Measurements from ENCODE around the gene PKHD1. TPM values are rescaled to one million over a fixed set of nuclear protein-coding genes. Genes with fewer than 3 reads are reported as not detected.
A peak's percentile ranks its signal among the peaks of the same experiment; 100 is the strongest.

PKHD1 gene
- total and polyA plus RNA-seq, 2 of the 13 experiments (the other 11 are each of a cell fraction or from before 2014, with no cell fraction given), result 0.01 to 0.13 TPM

DNA sequence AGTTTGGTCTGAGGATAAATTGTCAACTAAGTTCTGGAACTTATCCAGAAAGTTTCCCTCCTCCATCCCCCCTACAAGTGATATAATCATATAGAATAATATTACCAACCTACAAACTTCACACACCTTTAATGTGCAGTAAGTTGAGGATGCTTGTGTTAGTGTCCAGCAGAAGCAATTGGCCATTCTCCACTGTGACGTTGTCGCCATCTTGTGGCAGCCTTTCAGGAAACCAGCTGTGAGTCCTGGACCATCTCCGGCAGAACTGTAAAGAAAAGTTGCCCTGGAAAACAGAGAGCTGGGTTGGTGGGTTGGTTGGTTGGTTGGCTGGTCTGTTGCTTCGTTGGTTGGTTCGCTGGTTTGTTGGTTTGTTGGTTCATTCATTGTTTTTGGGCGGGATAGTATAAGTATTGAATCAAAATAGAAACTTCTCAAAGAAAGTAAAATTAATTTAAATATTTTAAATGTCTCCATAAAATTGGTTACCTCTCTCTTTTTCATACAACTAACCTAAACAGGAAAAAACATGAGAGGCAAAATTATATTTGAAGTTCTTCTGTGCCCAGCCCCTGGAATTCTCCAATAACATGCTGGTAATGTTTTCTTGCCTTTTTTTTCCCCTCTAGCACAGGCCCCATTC, 127.5 kb downstream of the PKHD1 start (continued):
- TF ChIP-seq MYNN (CRISPR knock-in tag; IDR thresholded peaks at IDR 0.05; ENCODE audit: low read depth) (no peak), FOSL1 (CRISPR knock-in tag; IDR thresholded peaks at IDR 0.05; ENCODE audit: borderline replicate concordance) (no peak), POLR2A (IDR thresholded peaks at IDR 0.05; ENCODE audit: insufficient read depth in 1 of 2, low read depth in 2 of 2, low read length in 2 of 2) (no peak), RXRA (CRISPR knock-in tag; IDR thresholded peaks at IDR 0.05) (no peak), HOXD1 (CRISPR knock-in tag; IDR thresholded peaks at IDR 0.05) (no peak), FLYWCH1 (CRISPR knock-in tag; IDR thresholded peaks at IDR 0.05) (no peak), KDM2A (CRISPR knock-in tag; IDR thresholded peaks at IDR 0.05; ENCODE audit: borderline replicate concordance, low read depth) (no peak), MAF1 (CRISPR knock-in tag; IDR thresholded peaks at IDR 0.05; ENCODE audit: borderline replicate concordance) (no peak), YEATS2 (CRISPR knock-in tag; IDR thresholded peaks at IDR 0.05; ENCODE audit: borderline replicate concordance) (no peak)
- TF ChIP-seq, protein P1, sequence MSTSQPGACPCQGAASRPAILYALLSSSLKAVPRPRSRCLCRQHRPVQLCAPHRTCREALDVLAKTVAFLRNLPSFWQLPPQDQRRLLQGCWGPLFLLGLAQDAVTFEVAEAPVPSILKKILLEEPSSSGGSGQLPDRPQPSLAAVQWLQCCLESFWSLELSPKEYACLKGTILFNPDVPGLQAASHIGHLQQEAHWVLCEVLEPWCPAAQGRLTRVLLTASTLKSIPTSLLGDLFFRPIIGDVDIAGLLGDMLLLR (CRISPR knock-in tag; IDR thresholded peaks at IDR 0.05), result no peak
- TF ChIP-seq, protein P2, sequence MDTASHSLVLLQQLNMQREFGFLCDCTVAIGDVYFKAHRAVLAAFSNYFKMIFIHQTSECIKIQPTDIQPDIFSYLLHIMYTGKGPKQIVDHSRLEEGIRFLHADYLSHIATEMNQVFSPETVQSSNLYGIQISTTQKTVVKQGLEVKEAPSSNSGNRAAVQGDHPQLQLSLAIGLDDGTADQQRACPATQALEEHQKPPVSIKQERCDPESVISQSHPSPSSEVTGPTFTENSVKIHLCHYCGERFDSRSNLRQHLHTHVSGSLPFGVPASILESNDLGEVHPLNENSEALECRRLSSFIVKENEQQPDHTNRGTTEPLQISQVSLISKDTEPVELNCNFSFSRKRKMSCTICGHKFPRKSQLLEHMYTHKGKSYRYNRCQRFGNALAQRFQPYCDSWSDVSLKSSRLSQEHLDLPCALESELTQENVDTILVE (CRISPR knock-in tag; IDR thresholded peaks at IDR 0.05), result peak; percentile 49; the same call in 1 of the 2 replicates
- TF ChIP-seq, protein P3, sequence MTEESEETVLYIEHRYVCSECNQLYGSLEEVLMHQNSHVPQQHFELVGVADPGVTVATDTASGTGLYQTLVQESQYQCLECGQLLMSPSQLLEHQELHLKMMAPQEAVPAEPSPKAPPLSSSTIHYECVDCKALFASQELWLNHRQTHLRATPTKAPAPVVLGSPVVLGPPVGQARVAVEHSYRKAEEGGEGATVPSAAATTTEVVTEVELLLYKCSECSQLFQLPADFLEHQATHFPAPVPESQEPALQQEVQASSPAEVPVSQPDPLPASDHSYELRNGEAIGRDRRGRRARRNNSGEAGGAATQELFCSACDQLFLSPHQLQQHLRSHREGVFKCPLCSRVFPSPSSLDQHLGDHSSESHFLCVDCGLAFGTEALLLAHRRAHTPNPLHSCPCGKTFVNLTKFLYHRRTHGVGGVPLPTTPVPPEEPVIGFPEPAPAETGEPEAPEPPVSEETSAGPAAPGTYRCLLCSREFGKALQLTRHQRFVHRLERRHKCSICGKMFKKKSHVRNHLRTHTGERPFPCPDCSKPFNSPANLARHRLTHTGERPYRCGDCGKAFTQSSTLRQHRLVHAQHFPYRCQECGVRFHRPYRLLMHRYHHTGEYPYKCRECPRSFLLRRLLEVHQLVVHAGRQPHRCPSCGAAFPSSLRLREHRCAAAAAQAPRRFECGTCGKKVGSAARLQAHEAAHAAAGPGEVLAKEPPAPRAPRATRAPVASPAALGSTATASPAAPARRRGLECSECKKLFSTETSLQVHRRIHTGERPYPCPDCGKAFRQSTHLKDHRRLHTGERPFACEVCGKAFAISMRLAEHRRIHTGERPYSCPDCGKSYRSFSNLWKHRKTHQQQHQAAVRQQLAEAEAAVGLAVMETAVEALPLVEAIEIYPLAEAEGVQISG (CRISPR knock-in tag; IDR thresholded peaks at IDR 0.05), result no peak
- TF ChIP-seq, protein P4, sequence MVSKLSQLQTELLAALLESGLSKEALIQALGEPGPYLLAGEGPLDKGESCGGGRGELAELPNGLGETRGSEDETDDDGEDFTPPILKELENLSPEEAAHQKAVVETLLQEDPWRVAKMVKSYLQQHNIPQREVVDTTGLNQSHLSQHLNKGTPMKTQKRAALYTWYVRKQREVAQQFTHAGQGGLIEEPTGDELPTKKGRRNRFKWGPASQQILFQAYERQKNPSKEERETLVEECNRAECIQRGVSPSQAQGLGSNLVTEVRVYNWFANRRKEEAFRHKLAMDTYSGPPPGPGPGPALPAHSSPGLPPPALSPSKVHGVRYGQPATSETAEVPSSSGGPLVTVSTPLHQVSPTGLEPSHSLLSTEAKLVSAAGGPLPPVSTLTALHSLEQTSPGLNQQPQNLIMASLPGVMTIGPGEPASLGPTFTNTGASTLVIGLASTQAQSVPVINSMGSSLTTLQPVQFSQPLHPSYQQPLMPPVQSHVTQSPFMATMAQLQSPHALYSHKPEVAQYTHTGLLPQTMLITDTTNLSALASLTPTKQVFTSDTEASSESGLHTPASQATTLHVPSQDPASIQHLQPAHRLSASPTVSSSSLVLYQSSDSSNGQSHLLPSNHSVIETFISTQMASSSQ (IDR thresholded peaks at IDR 0.05; ENCODE audit: low read depth), result no peak
- TF ChIP-seq, protein P4 (CRISPR knock-in tag; IDR thresholded peaks at IDR 0.05; ENCODE audit: borderline replicate concordance), result no peak
- TF ChIP-seq, protein P5, sequence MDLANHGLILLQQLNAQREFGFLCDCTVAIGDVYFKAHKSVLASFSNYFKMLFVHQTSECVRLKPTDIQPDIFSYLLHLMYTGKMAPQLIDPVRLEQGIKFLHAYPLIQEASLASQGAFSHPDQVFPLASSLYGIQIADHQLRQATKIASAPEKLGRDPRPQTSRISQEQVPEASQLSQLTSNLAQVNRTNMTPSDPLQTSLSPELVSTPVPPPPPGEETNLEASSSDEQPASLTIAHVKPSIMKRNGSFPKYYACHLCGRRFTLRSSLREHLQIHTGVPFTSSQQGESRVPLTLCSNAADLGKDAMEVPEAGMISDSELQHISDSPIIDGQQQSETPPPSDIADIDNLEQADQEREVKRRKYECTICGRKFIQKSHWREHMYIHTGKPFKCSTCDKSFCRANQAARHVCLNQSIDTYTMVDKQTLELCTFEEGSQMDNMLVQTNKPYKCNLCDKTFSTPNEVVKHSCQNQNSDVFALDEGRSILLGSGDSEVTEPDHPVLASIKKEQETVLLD (CRISPR knock-in tag; IDR thresholded peaks at IDR 0.05; ENCODE audit: low read depth), result no peak
- TF ChIP-seq, protein P6, sequence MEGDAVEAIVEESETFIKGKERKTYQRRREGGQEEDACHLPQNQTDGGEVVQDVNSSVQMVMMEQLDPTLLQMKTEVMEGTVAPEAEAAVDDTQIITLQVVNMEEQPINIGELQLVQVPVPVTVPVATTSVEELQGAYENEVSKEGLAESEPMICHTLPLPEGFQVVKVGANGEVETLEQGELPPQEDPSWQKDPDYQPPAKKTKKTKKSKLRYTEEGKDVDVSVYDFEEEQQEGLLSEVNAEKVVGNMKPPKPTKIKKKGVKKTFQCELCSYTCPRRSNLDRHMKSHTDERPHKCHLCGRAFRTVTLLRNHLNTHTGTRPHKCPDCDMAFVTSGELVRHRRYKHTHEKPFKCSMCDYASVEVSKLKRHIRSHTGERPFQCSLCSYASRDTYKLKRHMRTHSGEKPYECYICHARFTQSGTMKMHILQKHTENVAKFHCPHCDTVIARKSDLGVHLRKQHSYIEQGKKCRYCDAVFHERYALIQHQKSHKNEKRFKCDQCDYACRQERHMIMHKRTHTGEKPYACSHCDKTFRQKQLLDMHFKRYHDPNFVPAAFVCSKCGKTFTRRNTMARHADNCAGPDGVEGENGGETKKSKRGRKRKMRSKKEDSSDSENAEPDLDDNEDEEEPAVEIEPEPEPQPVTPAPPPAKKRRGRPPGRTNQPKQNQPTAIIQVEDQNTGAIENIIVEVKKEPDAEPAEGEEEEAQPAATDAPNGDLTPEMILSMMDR (CRISPR knock-in tag; IDR thresholded peaks at IDR 0.05), result peak; percentile 95

Measured in HepG2 (cell line).